ENCODE measurements around the gene PRPF40A.
"Not testable (repeated sequence)": the region's sequence is repeated elsewhere in the genome, so short reads cannot be mapped to it uniquely, and the experiment has no call there.

- not testable (repeated sequence) for TF ChIP-seq POLR2AphosphoS5 (IDR thresholded peaks at IDR 0.05; ENCODE audit: low read depth); CTCF (IDR thresholded peaks at IDR 0.05; ENCODE audit: insufficient read depth, low read length); GABPA (IDR thresholded peaks at IDR 0.05; ENCODE audit: low read depth); REST (IDR thresholded peaks at IDR 0.05; ENCODE audit: insufficient replicate concordance, low read depth)
These were observed 20.2 kb upstream of the PRPF40A start for GRCh38 chr2:152737509-152737908.
